Peyer's patch (tissue), 4 donors: ENCODE data around the gene MUC5AC.

ENCODE experiments used
- CTCF ChIP-seq, 6 experiments: fragments of 450-650 bp in 4 of 6; fragments of 200-600 bp in 2 of 6; sonication (generic) in 1 of 6; IDR thresholded peaks; one replicate each; pipeline ENCODE4 v1.5.1; 2017 to 2019; ENCODE audit warnings: antibody characterized with exemption in 6 of 6, mild to moderate bottlenecking in 3 of 6, moderate library complexity in 1 of 6
- POLR2A ChIP-seq, 2 donors: fragments of 450-650 bp; IDR thresholded peaks; one replicate each; pipeline ENCODE4 v1.5.1; 2017; ENCODE audit warnings: antibody characterized with exemption in 2 of 2, mild to moderate bottlenecking in 2 of 2, moderate library complexity in 2 of 2

- TF ChIP-seq CTCF (IDR thresholded peaks at IDR 0.05) (no peak), POLR2A (IDR thresholded peaks at IDR 0.05) (no peak)
Measured at GRCh38 chr11:1157645-1158591, at the start of gene MUC5AC.
